HepG2 (cell line): ENCODE results near the gene CDKN1A. TPM values are rescaled to one million over a fixed set of nuclear protein-coding genes. Genes with fewer than 3 reads are reported as not detected.

Source experiments
- GPN1 ChIP-seq: sonication (generic); formaldehyde crosslinking; IDR thresholded peaks from 2 replicates; pipeline ENCODE4 v1.5.1; 2020; ENCODE audit warnings: missing genetic modification reagents, borderline replicate concordance
- GZF1 ChIP-seq: sonication (generic); formaldehyde crosslinking; IDR thresholded peaks from 2 replicates; pipeline ENCODE4 v1.5.1; 2020; ENCODE audit warnings: mild to moderate bottlenecking, missing genetic modification reagents
- HDAC1 ChIP-seq: sonication (generic); formaldehyde crosslinking; IDR thresholded peaks from 2 replicates; pipeline ENCODE4 v1.5.1; 2020; ENCODE audit warnings: mild to moderate bottlenecking, missing genetic modification reagents
- KLF12 ChIP-seq: sonication (generic); formaldehyde crosslinking; IDR thresholded peaks from 2 replicates; pipeline ENCODE4 v1.4.0; 2020; ENCODE audit warnings: missing genetic modification reagents, borderline replicate concordance
- NCOR1 ChIP-seq: fragments of 200-600 bp; sonication (generic); IDR thresholded peaks from 2 replicates; pipeline ENCODE4 v1.7.0; 2017; ENCODE audit warnings: antibody characterized with exemption, low read length, borderline replicate concordance
- PPARG ChIP-seq: conservative IDR thresholded peaks from 2 replicates; pipeline ENCODE4 v1.6.1; 2016; ENCODE audit warnings: missing biosample characterization, missing genetic modification reagents
- SOX5 ChIP-seq: IDR thresholded peaks from 2 replicates; pipeline ENCODE4 v1.6.1; 2016; ENCODE audit warnings: borderline replicate concordance
- SOX6 ChIP-seq, 2 experiments: fragments of 450-650 bp in 1 of 2; sonication (generic) in 1 of 2; formaldehyde crosslinking in 1 of 2; IDR thresholded peaks; 2 replicates each; pipeline versions ENCODE4 v1.4.0 to v1.6.1; 2017 to 2020; ENCODE audit warnings: antibody characterized with exemption in 1 of 2, mild to moderate bottlenecking in 1 of 2, missing genetic modification reagents in 1 of 2
- SP1 ChIP-seq, 2 experiments: fragments of 450-650 bp in 1 of 2; sonication (generic) in 1 of 2; formaldehyde crosslinking in 1 of 2; IDR thresholded peaks; 2 replicates each; pipeline versions ENCODE4 v1.4.0 to v1.6.1; 2016 to 2020; ENCODE audit warnings: missing genetic modification reagents in 1 of 2
- ZNF550 ChIP-seq: sonication (generic); formaldehyde crosslinking; IDR thresholded peaks from 2 replicates; pipeline ENCODE4 v1.4.0; 2020; ENCODE audit warnings: mild to moderate bottlenecking, missing genetic modification reagents, borderline replicate concordance
- ZNF713 ChIP-seq: sonication (generic); formaldehyde crosslinking; IDR thresholded peaks from 2 replicates; pipeline ENCODE4 v1.4.0; 2020; ENCODE audit warnings: mild to moderate bottlenecking, missing genetic modification reagents
- polyA plus RNA-seq, 8 experiments: library from polyadenylated mRNA; depleted of rRNA in 3 of 8; stranded (reverse) in 7 of 8; unstranded in 1 of 8; fragments of >200 nt; fragmentation: Illumina TruSeq in 4 of 8; extraction: Trizol in 4 of 8; gene quantifications; 2 replicates each; pipeline versions ENCODE4 v1.2.1 to v1.2.3, GENCODE V29; 2011 to 2016; ENCODE audit warnings: low read depth in 4 of 8, missing spikeins in 1 of 8, mixed read lengths in 1 of 8; ENCODE audit not compliant: insufficient read depth in 1 of 8
- total RNA-seq, 5 experiments: library from RNA; depleted of rRNA; stranded (reverse); fragments of >200 nt; fragmentation: Illumina TruSeq; extraction: Trizol; gene quantifications; 2 replicates each; pipeline ENCODE4 v1.2.3, GENCODE V29; 2016; ENCODE audit warnings: low read depth in 1 of 5
- TF ChIP-seq, protein P1 (sequence below): sonication (generic); formaldehyde crosslinking; IDR thresholded peaks from 2 replicates; pipeline ENCODE4 v1.9.0; 2021; ENCODE audit warnings: missing genetic modification reagents, borderline replicate concordance
- TF ChIP-seq, protein P2 (sequence below), 2 experiments: sonication (generic) in 1 of 2; formaldehyde crosslinking in 1 of 2; IDR thresholded peaks; 2 replicates each; pipeline versions ENCODE4 v1.4.0 to v1.6.1; 2016 to 2020; ENCODE audit warnings: borderline replicate concordance in 1 of 2, low read depth in 1 of 2, mild to moderate bottlenecking in 1 of 2, missing genetic modification reagents in 1 of 2

The CDKN1A gene
- total and polyA plus RNA-seq, 2 of the 13 experiments (the other 11 are each of a cell fraction or from before 2014, with no cell fraction given): 60.7 to 92.1 TPM

DNA sequence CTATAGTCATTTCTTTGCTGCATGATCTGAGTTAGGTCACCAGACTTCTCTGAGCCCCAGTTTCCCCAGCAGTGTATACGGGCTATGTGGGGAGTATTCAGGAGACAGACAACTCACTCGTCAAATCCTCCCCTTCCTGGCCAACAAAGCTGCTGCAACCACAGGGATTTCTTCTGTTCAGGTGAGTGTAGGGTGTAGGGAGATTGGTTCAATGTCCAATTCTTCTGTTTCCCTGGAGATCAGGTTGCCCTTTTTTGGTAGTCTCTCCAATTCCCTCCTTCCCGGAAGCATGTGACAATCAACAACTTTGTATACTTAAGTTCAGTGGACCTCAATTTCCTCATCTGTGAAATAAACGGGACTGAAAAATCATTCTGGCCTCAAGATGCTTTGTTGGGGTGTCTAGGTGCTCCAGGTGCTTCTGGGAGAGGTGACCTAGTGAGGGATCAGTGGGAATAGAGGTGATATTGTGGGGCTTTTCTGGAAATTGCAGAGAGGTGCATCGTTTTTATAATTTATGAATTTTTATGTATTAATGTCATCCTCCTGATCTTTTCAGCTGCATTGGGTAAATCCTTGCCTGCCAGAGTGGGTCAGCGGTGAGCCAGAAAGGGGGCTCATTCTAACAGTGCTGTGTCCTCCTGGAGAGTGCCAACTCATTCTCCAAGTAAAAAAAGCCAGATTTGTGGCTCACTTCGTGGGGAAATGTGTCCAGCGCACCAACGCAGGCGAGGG lies 594 bp upstream of the CDKN1A start (continued):
- TF ChIP-seq, protein P1, sequence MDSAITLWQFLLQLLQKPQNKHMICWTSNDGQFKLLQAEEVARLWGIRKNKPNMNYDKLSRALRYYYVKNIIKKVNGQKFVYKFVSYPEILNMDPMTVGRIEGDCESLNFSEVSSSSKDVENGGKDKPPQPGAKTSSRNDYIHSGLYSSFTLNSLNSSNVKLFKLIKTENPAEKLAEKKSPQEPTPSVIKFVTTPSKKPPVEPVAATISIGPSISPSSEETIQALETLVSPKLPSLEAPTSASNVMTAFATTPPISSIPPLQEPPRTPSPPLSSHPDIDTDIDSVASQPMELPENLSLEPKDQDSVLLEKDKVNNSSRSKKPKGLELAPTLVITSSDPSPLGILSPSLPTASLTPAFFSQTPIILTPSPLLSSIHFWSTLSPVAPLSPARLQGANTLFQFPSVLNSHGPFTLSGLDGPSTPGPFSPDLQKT: no peak
- TF ChIP-seq GZF1 (CRISPR knock-in tag) (no peak; the same call in 1 of the 2 replicates), HDAC1 (peak; percentile 32; the same call in 1 of the 2 replicates), PPARG (CRISPR knock-in tag) (peak; percentile 62; the same call in 1 of the 2 replicates), ZNF713 (CRISPR knock-in tag) (no peak), SP1 (IDR thresholded peaks at IDR 0.05) (no peak), SP1 (CRISPR knock-in tag; IDR thresholded peaks at IDR 0.05) (no peak), SOX5 (CRISPR knock-in tag) (peak; percentile 66; the same call in 1 of the 2 replicates), ZNF550 (CRISPR knock-in tag) (no peak), GPN1 (CRISPR knock-in tag) (no peak), NCOR1 (peak; percentile 51), SOX6 (IDR thresholded peaks at IDR 0.05) (no peak), SOX6 (CRISPR knock-in tag; IDR thresholded peaks at IDR 0.05) (peak; percentile 76), KLF12 (CRISPR knock-in tag) (no peak)
- TF ChIP-seq, protein P2, sequence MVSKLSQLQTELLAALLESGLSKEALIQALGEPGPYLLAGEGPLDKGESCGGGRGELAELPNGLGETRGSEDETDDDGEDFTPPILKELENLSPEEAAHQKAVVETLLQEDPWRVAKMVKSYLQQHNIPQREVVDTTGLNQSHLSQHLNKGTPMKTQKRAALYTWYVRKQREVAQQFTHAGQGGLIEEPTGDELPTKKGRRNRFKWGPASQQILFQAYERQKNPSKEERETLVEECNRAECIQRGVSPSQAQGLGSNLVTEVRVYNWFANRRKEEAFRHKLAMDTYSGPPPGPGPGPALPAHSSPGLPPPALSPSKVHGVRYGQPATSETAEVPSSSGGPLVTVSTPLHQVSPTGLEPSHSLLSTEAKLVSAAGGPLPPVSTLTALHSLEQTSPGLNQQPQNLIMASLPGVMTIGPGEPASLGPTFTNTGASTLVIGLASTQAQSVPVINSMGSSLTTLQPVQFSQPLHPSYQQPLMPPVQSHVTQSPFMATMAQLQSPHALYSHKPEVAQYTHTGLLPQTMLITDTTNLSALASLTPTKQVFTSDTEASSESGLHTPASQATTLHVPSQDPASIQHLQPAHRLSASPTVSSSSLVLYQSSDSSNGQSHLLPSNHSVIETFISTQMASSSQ (IDR thresholded peaks at IDR 0.05; ENCODE audit: low read depth): peak; percentile 35; the same call in 1 of the 2 replicates
- TF ChIP-seq, protein P2 (CRISPR knock-in tag; IDR thresholded peaks at IDR 0.05; ENCODE audit: borderline replicate concordance): no peak
